ENCODE data around the gene TDP1.

DNA sequence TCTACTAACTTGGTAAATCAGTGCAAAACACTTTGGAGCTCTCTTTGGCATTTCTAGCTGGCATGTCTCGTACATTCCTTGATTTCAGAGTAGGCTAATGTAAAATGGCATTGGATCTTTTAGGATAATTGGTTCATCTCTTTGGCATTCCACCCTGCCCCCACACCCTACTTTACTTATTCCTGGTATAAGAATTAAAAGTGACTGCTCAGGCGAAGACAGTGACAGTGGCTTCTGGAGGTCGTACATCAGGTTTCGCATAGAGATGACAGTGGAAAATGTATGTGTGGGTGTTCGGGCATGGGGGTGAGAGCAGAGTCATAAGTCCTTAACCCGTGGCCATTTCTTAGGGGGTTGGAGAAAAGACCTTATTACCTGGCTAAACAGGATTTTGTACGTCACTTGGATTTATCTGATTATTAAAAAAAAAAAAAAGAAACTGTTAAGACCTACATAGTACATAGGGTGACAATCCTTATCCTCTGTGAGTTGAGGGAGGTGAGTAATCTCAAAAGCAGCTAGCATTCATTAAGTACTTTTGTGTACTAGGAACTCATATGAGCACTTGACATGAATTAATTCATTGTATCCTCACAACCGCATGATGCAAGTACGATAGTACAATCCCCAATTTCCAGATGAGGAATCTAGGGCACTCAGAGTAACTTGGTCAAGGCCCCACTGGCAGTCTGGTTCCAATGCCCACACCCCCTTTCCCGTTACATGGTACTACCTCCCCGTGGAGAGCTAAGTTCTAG is 83.7 kb downstream of the TDP1 start:
- TF ChIP-seq, protein P1, sequence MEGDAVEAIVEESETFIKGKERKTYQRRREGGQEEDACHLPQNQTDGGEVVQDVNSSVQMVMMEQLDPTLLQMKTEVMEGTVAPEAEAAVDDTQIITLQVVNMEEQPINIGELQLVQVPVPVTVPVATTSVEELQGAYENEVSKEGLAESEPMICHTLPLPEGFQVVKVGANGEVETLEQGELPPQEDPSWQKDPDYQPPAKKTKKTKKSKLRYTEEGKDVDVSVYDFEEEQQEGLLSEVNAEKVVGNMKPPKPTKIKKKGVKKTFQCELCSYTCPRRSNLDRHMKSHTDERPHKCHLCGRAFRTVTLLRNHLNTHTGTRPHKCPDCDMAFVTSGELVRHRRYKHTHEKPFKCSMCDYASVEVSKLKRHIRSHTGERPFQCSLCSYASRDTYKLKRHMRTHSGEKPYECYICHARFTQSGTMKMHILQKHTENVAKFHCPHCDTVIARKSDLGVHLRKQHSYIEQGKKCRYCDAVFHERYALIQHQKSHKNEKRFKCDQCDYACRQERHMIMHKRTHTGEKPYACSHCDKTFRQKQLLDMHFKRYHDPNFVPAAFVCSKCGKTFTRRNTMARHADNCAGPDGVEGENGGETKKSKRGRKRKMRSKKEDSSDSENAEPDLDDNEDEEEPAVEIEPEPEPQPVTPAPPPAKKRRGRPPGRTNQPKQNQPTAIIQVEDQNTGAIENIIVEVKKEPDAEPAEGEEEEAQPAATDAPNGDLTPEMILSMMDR (IDR thresholded peaks at IDR 0.05) = no peak
- TF ChIP-seq POLR2AphosphoS5 (IDR thresholded peaks at IDR 0.05; ENCODE audit: insufficient read depth in 1 of 2, low read depth in 1 of 2) (no peak), POLR2A (IDR thresholded peaks at IDR 0.05) (no peak)

All from vagina (tissue), 2 donors.